ENCODE data around the gene HCRTR1. TPM values are rescaled to one million over a fixed set of nuclear protein-coding genes. Genes with fewer than 3 reads are reported as not detected.

HCRTR1 gene
- total RNA-seq, 1 experiment from 2014 or later = not detected

- no peak for DNase-seq
- no peaks in the 10 kb centered on the region for H3K9me3 ChIP-seq
Measured at GRCh38 chr1:31588751-31589515, 28.6 kb upstream of the HCRTR1 start.

GRCh38 chr1:31591425-31592093, 25.9 kb upstream of the HCRTR1 start:
- Histone ChIP-seq H3K36me3 (no peaks in the 10 kb centered on the region), H3K4me3 (no peak overlapping the region), H3K9me3 (no peaks in the 10 kb centered on the region), H3K27me3 (no peaks in the 10 kb centered on the region)
- peak; percentile 83 for DNase-seq

More at GRCh38 chr1:31588751-31589515, 28.6 kb upstream of the HCRTR1 start:
- no peak overlapping the region for H3K4me3 ChIP-seq
- no peaks in the 10 kb centered on the region for H3K36me3 ChIP-seq
- no peaks in the 10 kb centered on the region for H3K27me3 ChIP-seq

- no peak overlapping the region for H3K4me3 ChIP-seq
- no peaks in the 10 kb centered on the region for H3K27me3 ChIP-seq
- no peaks in the 10 kb centered on the region for H3K36me3 ChIP-seq
- no peak for DNase-seq
- no peaks in the 10 kb centered on the region for H3K9me3 ChIP-seq
Measured at GRCh38 chr1:31592132-31592531, 25.4 kb upstream of the HCRTR1 start.

- H3K36me3 ChIP-seq = no peaks in the 10 kb centered on the region
- no peak overlapping the region for H3K4me3 ChIP-seq
- no peaks in the 10 kb centered on the region for H3K9me3 ChIP-seq
- no peak for DNase-seq
- H3K27me3 ChIP-seq = no peaks in the 10 kb centered on the region
Measured at GRCh38 chr1:31593136-31593665, 24.3 kb upstream of the HCRTR1 start.

DNA sequence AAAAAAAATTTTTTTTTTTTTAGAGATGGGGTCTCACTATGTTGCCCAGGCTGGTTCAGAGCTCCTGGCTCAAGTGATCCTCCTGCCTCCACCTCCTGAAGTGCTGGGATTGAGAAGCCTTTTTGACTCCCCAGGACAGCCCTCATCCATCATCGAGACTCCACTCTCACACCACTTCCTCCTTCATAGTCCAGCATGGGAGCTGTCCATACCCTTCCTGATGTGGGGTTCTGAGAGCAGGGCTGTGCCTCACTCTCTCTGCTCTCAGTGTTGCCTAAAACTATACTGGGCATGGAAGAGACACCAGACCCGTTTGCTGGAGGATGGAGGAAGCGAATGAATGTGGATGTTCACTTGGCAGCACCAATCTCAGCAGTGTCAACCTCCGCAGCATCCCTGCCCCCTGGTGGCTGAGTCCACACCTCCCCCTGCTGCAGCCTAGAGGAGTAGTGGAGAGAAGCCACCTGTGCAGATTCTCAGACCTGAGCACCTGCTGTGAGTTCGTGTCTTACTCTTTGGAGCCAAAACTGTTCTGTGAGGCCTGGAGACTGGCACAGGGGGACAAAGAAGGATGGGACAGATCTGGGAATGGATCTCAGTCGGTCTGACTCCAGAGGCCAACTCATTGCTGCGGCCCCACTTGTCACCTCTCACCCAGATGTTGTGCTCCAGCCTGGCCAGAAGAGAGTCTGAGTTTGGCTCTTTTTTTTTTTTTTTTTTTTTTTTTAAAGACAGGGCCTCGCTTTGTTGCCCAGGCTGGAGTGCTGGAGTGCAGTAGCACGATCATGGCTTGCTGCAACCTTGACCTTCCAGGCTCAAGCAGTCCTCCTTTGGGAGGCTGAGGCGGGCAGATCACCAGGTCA, 23.5 kb upstream of the HCRTR1 start:
- H3K4me3 ChIP-seq = no peak overlapping the region
- H3K36me3 ChIP-seq = no peaks in the 10 kb centered on the region
- H3K9me3 ChIP-seq = no peaks in the 10 kb centered on the region
- no peaks in the 10 kb centered on the region for H3K27me3 ChIP-seq
- peak; percentile 67 for DNase-seq

DNA sequence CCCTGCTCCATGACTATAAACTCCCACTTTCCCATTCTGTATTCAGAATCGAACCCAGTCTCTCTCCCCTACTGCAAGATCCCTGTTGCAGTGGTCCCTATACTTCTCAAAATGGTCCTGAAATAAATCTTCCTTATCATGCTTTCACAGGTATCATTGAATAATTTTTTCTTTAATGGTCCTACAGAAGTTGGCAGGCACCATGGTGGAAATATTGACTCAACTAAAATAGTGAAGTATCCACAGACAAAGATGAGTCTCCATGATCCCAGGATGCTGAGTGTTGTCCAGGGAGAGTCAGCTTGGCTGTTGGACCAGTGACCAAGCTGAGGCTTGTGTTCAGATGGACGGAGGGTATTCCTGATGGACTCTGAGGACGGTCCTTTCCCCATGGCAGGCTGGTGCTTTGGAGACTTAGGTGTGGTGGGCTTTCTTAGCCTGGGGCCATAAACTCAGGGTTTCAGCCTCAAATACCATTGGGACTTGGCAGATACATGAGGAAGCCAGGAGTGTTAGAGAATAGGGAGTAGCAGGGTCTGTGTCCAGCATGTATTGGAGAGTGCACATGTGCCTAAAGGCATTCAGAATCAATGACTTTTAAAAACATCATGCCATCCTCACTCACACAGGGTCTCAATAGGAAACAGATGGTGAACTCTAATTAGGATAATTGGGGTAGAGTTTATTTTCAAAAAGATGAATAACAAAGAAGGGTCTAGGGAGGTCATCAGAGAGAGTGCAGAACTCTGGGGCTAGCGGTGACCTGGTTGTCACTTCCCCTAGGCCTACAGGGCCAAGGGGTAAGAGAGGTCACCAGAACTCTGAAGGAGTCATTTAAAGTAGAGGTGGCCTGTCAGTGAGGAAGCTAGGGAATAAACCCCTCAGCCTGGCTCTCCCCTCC, 21.4 kb upstream of the HCRTR1 start:
- Histone ChIP-seq H3K27me3 (no peaks in the 10 kb centered on the region), H3K9me3 (no peaks in the 10 kb centered on the region), H3K4me3 (no peak overlapping the region), H3K36me3 (no peaks in the 10 kb centered on the region)
- DNase-seq = no peak

DNA sequence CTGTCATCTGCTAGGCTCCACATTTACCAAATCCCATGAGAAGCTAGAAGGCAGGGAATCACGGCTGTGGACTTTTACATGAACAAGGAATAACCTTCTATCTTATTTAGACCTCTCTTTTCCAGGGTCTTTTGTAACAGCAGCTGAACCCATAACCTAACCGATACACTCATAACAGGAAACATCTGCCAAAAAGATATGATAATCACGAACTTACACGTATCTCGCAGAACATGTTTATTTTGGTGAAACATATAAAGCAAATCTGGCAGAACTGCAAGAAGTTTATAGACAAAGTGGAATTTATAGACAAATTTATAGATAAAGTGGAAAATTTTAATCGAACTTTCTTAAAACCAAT, 20.8 kb upstream of the HCRTR1 start:
- no peak for DNase-seq
- Histone ChIP-seq H3K36me3 (no peaks in the 10 kb centered on the region), H3K9me3 (no peaks in the 10 kb centered on the region), H3K27me3 (no peaks in the 10 kb centered on the region), H3K4me3 (no peak overlapping the region)

GRCh38 chr1:31598980-31599379, 18.5 kb upstream of the HCRTR1 start:
- Histone ChIP-seq H3K9me3 (no peaks in the 10 kb centered on the region), H3K27me3 (no peaks in the 10 kb centered on the region), H3K36me3 (no peaks in the 10 kb centered on the region), H3K4me3 (no peak overlapping the region)
- no peak for DNase-seq

GRCh38 chr1:31600641-31601040, 16.8 kb upstream of the HCRTR1 start:
- H3K4me3 ChIP-seq = no peak overlapping the region
- DNase-seq = no peak
- no peaks in the 10 kb centered on the region for H3K27me3 ChIP-seq

DNA sequence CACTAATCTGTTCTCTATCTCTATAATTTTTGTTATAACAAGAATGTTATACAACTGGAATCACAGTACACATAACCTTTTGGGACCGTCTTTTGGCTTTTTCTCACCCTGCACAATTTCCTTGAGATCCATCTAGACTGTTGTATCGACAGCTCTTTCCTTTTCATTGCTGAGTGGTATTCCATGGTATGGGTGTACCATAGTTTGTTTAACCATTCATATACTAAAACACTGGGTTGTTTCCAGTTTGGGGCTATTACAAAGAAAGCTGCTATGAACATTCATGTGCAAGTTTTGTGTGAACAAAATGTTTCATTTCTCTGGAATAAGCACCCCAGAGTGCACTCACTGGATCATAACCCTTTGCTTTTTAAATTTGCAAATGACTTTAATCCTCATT, 15.4 kb upstream of the HCRTR1 start:
- no peaks in the 10 kb centered on the region for H3K36me3 ChIP-seq
- H3K9me3 ChIP-seq = no peaks in the 10 kb centered on the region
- no peak for DNase-seq

More at GRCh38 chr1:31600641-31601040, 16.8 kb upstream of the HCRTR1 start:
- H3K36me3 ChIP-seq = no peaks in the 10 kb centered on the region
- no peaks in the 10 kb centered on the region for H3K9me3 ChIP-seq

DNA sequence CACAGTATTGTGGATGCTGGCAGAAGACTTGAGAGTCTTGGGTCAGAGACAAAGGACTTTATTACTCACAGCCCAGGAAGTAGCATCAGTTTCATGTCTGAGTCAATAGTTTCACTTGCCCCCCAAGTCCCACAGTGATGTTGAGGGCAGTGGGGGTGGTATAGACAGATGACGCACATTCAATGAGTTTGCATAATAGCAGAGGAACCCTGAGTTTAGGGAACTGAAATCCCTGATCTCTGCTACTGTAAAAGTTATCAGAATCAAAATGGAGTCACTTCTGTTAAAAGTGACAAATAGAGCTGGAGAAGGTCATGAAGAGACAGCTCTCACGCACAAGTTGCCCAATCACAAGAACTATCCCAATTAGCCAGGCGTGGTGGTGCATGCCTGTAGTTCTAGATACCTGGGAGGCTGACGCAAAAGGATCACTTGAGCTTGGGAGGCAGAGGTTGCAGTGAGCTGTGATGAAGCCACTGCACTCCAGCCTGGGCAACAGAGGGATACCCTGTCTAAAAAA, 11.5 kb upstream of the HCRTR1 start:
- no peak for DNase-seq

More for the DNA sequence above, 15.4 kb upstream of the HCRTR1 start:
- Histone ChIP-seq H3K27me3 (no peaks in the 10 kb centered on the region), H3K4me3 (no peak overlapping the region)

DNA sequence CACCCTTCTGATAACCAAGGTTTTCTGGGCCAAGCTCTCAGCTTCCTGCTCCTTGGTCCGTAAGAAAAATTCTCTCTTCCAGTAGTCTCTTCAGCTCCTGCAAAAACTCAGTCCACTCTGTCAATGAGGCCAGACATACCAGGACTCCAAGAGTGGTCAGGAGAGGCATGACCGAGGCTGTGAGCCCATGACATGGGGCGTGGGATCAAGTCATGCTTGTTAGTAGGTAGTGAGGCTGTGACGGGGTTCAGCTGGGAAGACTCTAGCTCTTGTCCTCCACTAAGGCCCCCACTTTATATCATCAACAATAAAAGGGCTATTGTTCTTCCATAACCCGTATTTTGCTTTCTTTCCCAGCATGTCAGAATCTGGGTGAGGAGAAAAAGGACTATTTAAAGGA, 10.1 kb upstream of the HCRTR1 start:
- Histone ChIP-seq H3K4me3 (no peak overlapping the region), H3K9me3 (no peaks in the 10 kb centered on the region), H3K27me3 (no peaks in the 10 kb centered on the region), H3K36me3 (no peaks in the 10 kb centered on the region)
- no peak for DNase-seq

More for the DNA sequence above, 11.5 kb upstream of the HCRTR1 start:
- Histone ChIP-seq H3K27me3 (no peaks in the 10 kb centered on the region), H3K36me3 (no peaks in the 10 kb centered on the region), H3K9me3 (no peaks in the 10 kb centered on the region), H3K4me3 (no peak overlapping the region)

DNA sequence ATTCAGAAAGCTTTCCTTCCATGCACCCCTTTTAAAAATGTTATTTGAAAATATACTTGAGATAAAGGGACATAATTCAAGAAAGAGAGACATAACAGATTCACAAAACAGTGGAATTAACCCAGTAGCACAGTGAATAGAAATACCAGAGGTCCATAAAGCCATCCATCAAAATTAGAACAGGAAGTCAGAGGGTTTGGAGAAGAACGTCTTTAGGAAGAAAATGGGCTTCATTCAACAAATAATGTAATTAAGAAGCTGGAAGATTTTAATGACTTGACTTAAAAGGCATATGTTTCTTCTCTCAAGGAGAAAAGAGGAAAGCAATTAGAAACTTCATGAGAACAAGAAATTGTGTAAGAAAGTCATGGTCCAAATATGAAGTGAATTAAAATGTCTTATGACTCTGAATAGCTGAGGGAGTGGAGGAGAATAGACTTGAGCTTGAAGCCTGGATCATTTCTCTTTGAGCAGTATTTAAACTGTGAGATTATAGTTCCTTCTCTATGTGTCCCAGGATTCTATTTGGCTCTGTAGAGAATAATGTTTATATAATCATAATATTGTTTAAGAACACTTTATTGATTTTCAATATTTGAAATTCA, 7.9 kb upstream of the HCRTR1 start:
- no peaks in the 10 kb centered on the region for H3K36me3 ChIP-seq
- H3K4me3 ChIP-seq = no peak overlapping the region
- no peaks in the 10 kb centered on the region for H3K27me3 ChIP-seq
- no peak for DNase-seq
- H3K9me3 ChIP-seq = no peaks in the 10 kb centered on the region

GRCh38 chr1:31614414-31615005, 3.0 kb upstream of the HCRTR1 start:
- H3K36me3 ChIP-seq = no peaks in the 10 kb centered on the region
- H3K9me3 ChIP-seq = no peaks in the 10 kb centered on the region
- no peaks in the 10 kb centered on the region for H3K27me3 ChIP-seq
- H3K4me3 ChIP-seq = no peak overlapping the region
- DNase-seq = no peak

DNA sequence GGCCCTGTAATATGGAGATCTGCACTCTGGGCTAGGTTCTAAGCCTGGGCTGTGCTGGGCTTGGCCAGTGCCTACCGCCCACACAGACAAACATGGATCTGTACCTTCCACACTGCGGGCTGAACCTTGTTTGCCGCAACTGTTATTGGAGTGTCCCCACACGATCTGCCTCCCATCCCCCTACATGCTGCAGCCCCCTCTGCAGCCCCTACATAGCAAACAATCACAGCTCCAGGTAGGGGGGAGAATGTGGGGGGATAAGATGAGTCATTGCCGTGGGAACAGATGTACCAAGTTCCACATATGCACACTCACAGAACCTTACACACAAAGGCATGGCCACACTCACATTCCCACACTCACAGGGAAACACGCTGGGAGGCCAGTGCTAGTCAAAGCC, 2.1 kb upstream of the HCRTR1 start:
- no peaks in the 10 kb centered on the region for H3K36me3 ChIP-seq
- no peak overlapping the region for H3K4me3 ChIP-seq
- H3K27me3 ChIP-seq = no peaks in the 10 kb centered on the region
- H3K9me3 ChIP-seq = no peaks in the 10 kb centered on the region
- DNase-seq = no peak
